Neuronal stem cell (in vitro differentiated cells): ENCODE results near the gene FOXS1. TPM values are rescaled to one million over a fixed set of nuclear protein-coding genes. Genes with fewer than 3 reads are reported as not detected.

Experiments
- DNase-seq: peaks from one replicate; pipeline ENCODE4 v3.0.0-alpha.2; 2013; ENCODE audit warnings: low spot score
- H2AFZ ChIP-seq: one replicate; pipeline ENCODE4 v1.6.1; 2013; ENCODE audit warnings: mild to moderate bottlenecking, low read length, inconsistent platforms
- H2AK5ac ChIP-seq: 2 replicates; pipeline ENCODE4 v1.6.1; 2013; ENCODE audit warnings: low read depth, mild to moderate bottlenecking, inconsistent platforms, low read length, moderate library complexity, mixed read lengths
- H2BK120ac ChIP-seq: 2 replicates; pipeline ENCODE4 v1.6.1; 2013; ENCODE audit warnings: low read depth, mild to moderate bottlenecking, inconsistent platforms, low read length, moderate library complexity, mixed read lengths
- H2BK12ac ChIP-seq: one replicate; pipeline ENCODE4 v1.6.1; 2013; ENCODE audit warnings: low read length, inconsistent platforms
- H2BK15ac ChIP-seq: 2 replicates; pipeline ENCODE4 v1.6.1; 2013; ENCODE audit warnings: mild to moderate bottlenecking, low read length, inconsistent platforms, mixed read lengths
- H2BK5ac ChIP-seq: one replicate; pipeline ENCODE4 v1.6.1; 2013; ENCODE audit warnings: inconsistent platforms, mild to moderate bottlenecking, low read length, moderate library complexity
- H3K14ac ChIP-seq: one replicate; pipeline ENCODE4 v1.6.1; 2013; ENCODE audit warnings: low read length, inconsistent platforms
- H3K18ac ChIP-seq: 2 replicates; pipeline ENCODE4 v1.6.1; 2013; ENCODE audit warnings: low read length, inconsistent platforms
- H3K23ac ChIP-seq: 2 replicates; pipeline ENCODE4 v1.6.1; 2013; ENCODE audit warnings: low read depth, mild to moderate bottlenecking, mixed read lengths, low read length, inconsistent platforms; ENCODE audit not compliant: poor library complexity
- H3K27ac ChIP-seq: replicated peaks from 3 replicates; pipeline ENCODE4 v1.5.1; 2013; ENCODE audit warnings: low read length, inconsistent platforms
- H3K27me3 ChIP-seq, 3 experiments: 2 replicates each; pipeline ENCODE4 v1.6.1; 2013; ENCODE audit warnings: low read length in 3 of 3, mild to moderate bottlenecking in 2 of 3, inconsistent platforms in 1 of 3, low read depth in 1 of 3, mixed read lengths in 1 of 3, moderate library complexity in 1 of 3; ENCODE audit not compliant: control insufficient read depth in 3 of 3, insufficient read depth in 3 of 3
- H3K36me3 ChIP-seq, 2 donors: replicated peaks in 1 of 2; 2 replicates each; pipeline ENCODE4 v1.6.1; 2013; ENCODE audit warnings: low read length in 2 of 2; ENCODE audit not compliant: control insufficient read depth in 2 of 2, insufficient read depth in 2 of 2
- H3K4ac ChIP-seq: 2 replicates; pipeline ENCODE4 v1.6.1; 2013; ENCODE audit warnings: inconsistent platforms, mild to moderate bottlenecking, low read length, moderate library complexity
- H3K4me1 ChIP-seq, 2 donors: 1 replicate in 1 of 2; 2 replicates in 1 of 2; pipeline ENCODE4 v1.6.1; 2013; ENCODE audit warnings: low read length in 2 of 2, low read depth in 1 of 2; ENCODE audit not compliant: control insufficient read depth in 2 of 2, insufficient read depth in 1 of 2
- H3K4me2 ChIP-seq: one replicate; pipeline ENCODE4 v1.6.1; 2013; ENCODE audit warnings: mild to moderate bottlenecking, low read length, inconsistent platforms; ENCODE audit not compliant: insufficient read depth, poor library complexity, severe bottlenecking
- H3K4me3 ChIP-seq, 2 donors: 2 replicates each; pipeline ENCODE4 v1.5.1; 2013; ENCODE audit warnings: low read length in 2 of 2, mild to moderate bottlenecking in 2 of 2, inconsistent platforms in 1 of 2, moderate library complexity in 1 of 2
- H3K79me1 ChIP-seq: one replicate; pipeline ENCODE4 v1.6.1; 2013; ENCODE audit warnings: low read depth, mild to moderate bottlenecking, inconsistent platforms, low read length, moderate library complexity
- H3K9ac ChIP-seq: one replicate; pipeline ENCODE4 v1.6.1; 2013; ENCODE audit warnings: mild to moderate bottlenecking, low read depth, low read length, inconsistent platforms; ENCODE audit not compliant: poor library complexity
- H3K9me3 ChIP-seq, 2 donors: replicated peaks in 1 of 2; 2 replicates each; pipeline versions ENCODE3 to v1.6.1; 2013; ENCODE audit warnings: low read length in 2 of 2, mild to moderate bottlenecking in 2 of 2, inconsistent platforms in 1 of 2, low read depth in 1 of 2, mixed read lengths in 1 of 2, moderate library complexity in 1 of 2; ENCODE audit not compliant: control insufficient read depth in 2 of 2, insufficient read depth in 1 of 2
- H4K8ac ChIP-seq: one replicate; pipeline ENCODE4 v1.6.1; 2013; ENCODE audit warnings: low read depth, mild to moderate bottlenecking, inconsistent platforms, low read length, moderate library complexity
- H4K91ac ChIP-seq: one replicate; pipeline ENCODE4 v1.6.1; 2013; ENCODE audit warnings: low read length, low read depth, mild to moderate bottlenecking, inconsistent platforms; ENCODE audit not compliant: poor library complexity
- WGBS, 2 donors: extraction: QIAGEN DNeasy Blood & Tissue Kit; methylation state at CpG; one replicate each; pipeline ENCODE4 v1.1.7; 2013; ENCODE audit warnings: missing lambda C conversion rate in 2 of 2, mixed read lengths in 1 of 2; ENCODE audit not compliant: insufficient read length in 2 of 2, insufficient replicate concordance in 1 of 2; ENCODE audit errors: extremely low coverage in 2 of 2; 5-methylcytosine and 5-hydroxymethylcytosine counted together
- small RNA-seq: library from polyadenylated mRNA; stranded (forward); fragments of <200 nt; extraction: miRNeasy Mini kit (QIAGEN cat#:217004); gene quantifications from one replicate; pipeline ENCODE3, GENCODE V24; 2013; ENCODE audit not compliant: insufficient read depth

Gene FOXS1

GRCh38 chr20:31801508-31801907 is 43.9 kb downstream of the FOXS1 start:
- Histone ChIP-seq H4K91ac (no peak overlapping the region), H3K79me1 (no peaks in the 10 kb centered on the region), H3K23ac (no peak overlapping the region), H3K27ac (no peak overlapping the region), H2BK15ac (no peak overlapping the region), H3K18ac (no peak overlapping the region), H3K4ac (no peak overlapping the region), H3K4me3 (no peak overlapping the region), H2BK12ac (no peak overlapping the region), H3K9ac (no peak overlapping the region), H2BK120ac (no peak overlapping the region), H3K27me3 (no peaks in the 10 kb centered on the region), H3K14ac (no peak overlapping the region), H2AFZ (no peak overlapping the region), H3K9me3 (no peaks in the 10 kb centered on the region), H4K8ac (no peak overlapping the region), H2BK5ac (no peak overlapping the region), H3K36me3 (peaks cover 30 to 96% of the 10 kb centered on the region in 2 donors), H3K4me2 (no peak overlapping the region), H2AK5ac (no peak overlapping the region), H3K4me1 (no peaks in the 10 kb centered on the region)
- no peak for DNase-seq
- WGBS, 2 donors, result no CpG with 5 or more reads among the region's 7 CpGs

DNA sequence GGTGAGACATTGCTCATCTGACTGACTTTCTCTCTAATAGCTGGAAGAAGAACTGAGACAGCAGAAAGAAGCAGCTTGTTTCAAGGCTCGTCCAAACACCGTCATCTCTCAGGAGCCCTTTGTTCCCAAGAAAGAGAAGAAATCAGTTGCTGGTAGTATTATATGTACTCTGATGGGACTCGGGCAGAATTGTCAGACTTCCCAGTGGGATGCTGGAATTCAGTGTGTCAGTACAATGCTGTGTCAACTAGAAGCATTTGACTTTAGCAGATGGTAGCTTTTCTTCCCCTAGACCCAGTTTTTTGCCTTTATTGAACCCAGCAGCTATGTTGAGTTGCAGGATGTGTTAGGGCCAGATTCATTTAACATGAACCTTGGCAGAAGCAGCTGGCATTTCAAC is 48.0 kb downstream of the FOXS1 start:
- H3K4me1 ChIP-seq, result no peaks in the 10 kb centered on the region
- no peak overlapping the region for H2BK15ac ChIP-seq
- H2BK12ac ChIP-seq, result no peak overlapping the region
- H3K4me2 ChIP-seq, result no peak overlapping the region
- H2BK5ac ChIP-seq, result no peak overlapping the region
- no peak overlapping the region for H3K18ac ChIP-seq
- H3K27me3 ChIP-seq, result no peaks in the 10 kb centered on the region
- no peak overlapping the region for H3K14ac ChIP-seq
- DNase-seq, result no peak
- no peak overlapping the region for H2AFZ ChIP-seq
- no peak overlapping the region for H3K4me3 ChIP-seq
- H2AK5ac ChIP-seq, result no peak overlapping the region
- WGBS, 2 donors, result no CpG with 5 or more reads among the region's 3 CpGs
- no peak overlapping the region for H2BK120ac ChIP-seq
- H3K27ac ChIP-seq, result no peak overlapping the region
- peaks cover 43 to 99% of the 10 kb centered on the region in 2 donors for H3K36me3 ChIP-seq
- H3K9me3 ChIP-seq, result no peaks in the 10 kb centered on the region
- H4K8ac ChIP-seq, result no peak overlapping the region
- H3K79me1 ChIP-seq, result no peaks in the 10 kb centered on the region
- no peak overlapping the region for H4K91ac ChIP-seq
- H3K4ac ChIP-seq, result no peak overlapping the region
- H3K23ac ChIP-seq, result no peak overlapping the region
- no peak overlapping the region for H3K9ac ChIP-seq

Small RNAs within 50 kb of the gene (small RNA-seq; reads per million reads assigned to genes)
- not detected for gene AL160175.1
